ENCODE data around the gene TMUB1.
A peak's percentile ranks its signal among the peaks of the same experiment; 100 is the strongest.

The TMUB1 gene

GRCh38 chr7:151125470-151125845 is 42.2 kb upstream of the TMUB1 start:
- no peak overlapping the region for H3K27ac ChIP-seq
- POLR2A ChIA-PET (ENCODE audit: low non-redundant PET): no interaction called here
- TF ChIP-seq CTCF (conservative IDR thresholded peaks at IDR 0.05; ENCODE audit: low read depth): no peak
- CTCF ChIA-PET: no interaction called here
- DNase-seq (ENCODE audit: low spot score): no peak

GRCh38 chr7:151124899-151125399 is 41.7 kb upstream of the TMUB1 start:
- TF ChIP-seq CTCF (conservative IDR thresholded peaks at IDR 0.05; ENCODE audit: low read depth): no peak
- POLR2A ChIA-PET (ENCODE audit: low non-redundant PET): no interaction called here
- CTCF ChIA-PET: interaction anchor here (0.6 to 1.4 kb wide), 3 partner anchors 11 to 119 kb away, joined by 3 to 11 read pairs (median 5); no protein-coding TSS in a partner anchor
- no peak for DNase-seq (ENCODE audit: low spot score)
- H3K27ac ChIP-seq: no peak overlapping the region

- ChIA-PET CTCF (interaction anchor here (0.6 to 1.4 kb wide), 7 partner anchors 11 to 954 kb away, joined by 3 to 11 read pairs (median 3); no protein-coding TSS in a partner anchor), POLR2A (ENCODE audit: low non-redundant PET) (no interaction called here)
- no peak for TF ChIP-seq CTCF (conservative IDR thresholded peaks at IDR 0.05; ENCODE audit: low read depth)
- DNase-seq (ENCODE audit: low spot score): no peak
- H3K27ac ChIP-seq: peak overlapping the region; percentile 23; the same call in 1 of the 2 replicates
These were observed 41.2 kb upstream of the TMUB1 start for GRCh38 chr7:151124481-151124880.

- H3K27ac ChIP-seq: peak overlapping the region; percentile 23; the same call in 1 of the 2 replicates
- ChIA-PET POLR2A (ENCODE audit: low non-redundant PET) (no interaction called here), CTCF (interaction anchor here (0.6 to 1.4 kb wide), 11 partner anchors 11 to 954 kb away, joined by 3 to 11 read pairs (median 4); no protein-coding TSS in a partner anchor)
- DNase-seq (ENCODE audit: low spot score): peak; percentile 72
- peak; percentile 99 for TF ChIP-seq CTCF (conservative IDR thresholded peaks at IDR 0.05; ENCODE audit: low read depth)
These were observed 40.6 kb upstream of the TMUB1 start for GRCh38 chr7:151123822-151124464.

- ChIA-PET CTCF (interaction anchor here (0.7 to 1.4 kb wide), 9 partner anchors 10 to 148 kb away, joined by 3 to 11 read pairs (median 4); no protein-coding TSS in a partner anchor), POLR2A (ENCODE audit: low non-redundant PET) (no interaction called here)
- no peak for TF ChIP-seq CTCF (conservative IDR thresholded peaks at IDR 0.05; ENCODE audit: low read depth)
- peak overlapping the region; percentile 23; the same call in 1 of the 2 replicates for H3K27ac ChIP-seq
- no peak for DNase-seq (ENCODE audit: low spot score)
These were observed 40.0 kb upstream of the TMUB1 start for GRCh38 chr7:151123158-151123821.

- CTCF ChIA-PET: no interaction called here
- TF ChIP-seq CTCF (conservative IDR thresholded peaks at IDR 0.05; ENCODE audit: low read depth): no peak
- peak overlapping the region; percentile 91 for H3K27ac ChIP-seq
- DNase-seq (ENCODE audit: low spot score): no peak
- POLR2A ChIA-PET (ENCODE audit: low non-redundant PET): no interaction called here
These were observed 39.5 kb upstream of the TMUB1 start for GRCh38 chr7:151122796-151123157.
